H1 (cell line): ENCODE measurements around the gene STRIP2. TPM values are rescaled to one million over a fixed set of nuclear protein-coding genes. Genes with fewer than 3 reads are reported as not detected.

Source experiments
- CTCF ChIA-PET: fragments of 300-600 bp; sonication (Branson Sonifier 250); formaldehyde crosslinking; loops from one replicate; lab custom pipeline; 2021; ENCODE audit not compliant: partially characterized antibody; lab: Charles Lee
- POLR2A ChIA-PET: fragments of 300-600 bp; sonication (Branson Sonifier 250); formaldehyde crosslinking; loops from one replicate; lab custom pipeline; 2021; ENCODE audit warnings: inconsistent platforms; ENCODE audit not compliant: partially characterized antibody; lab: Charles Lee
- DNase-seq, 2 experiments: peaks; one replicate each; pipeline versions ENCODE4 v3.0.0 to v3.0.0-alpha.2; 2010 to 2022; ENCODE audit warnings: low spot score in 2 of 2, low read depth in 1 of 2, mixed read lengths in 1 of 2
- FAIRE-seq: peaks from 2 replicates; lab custom pipeline; 2011; peaks lifted over from hg19 to GRCh38; lab: Jason Lieb, UNC
- H2AFZ ChIP-seq: 2 replicates; pipeline ENCODE4 v1.8.1; 2012; ENCODE audit warnings: low read length, inconsistent platforms
- H2AK5ac ChIP-seq: 2 replicates; pipeline ENCODE4 v1.6.1; 2013; ENCODE audit warnings: low read depth, low read length
- H2BK120ac ChIP-seq: replicated peaks from 2 replicates; pipeline ENCODE3; 2013; ENCODE audit warnings: low read depth, low read length, inconsistent platforms
- H2BK12ac ChIP-seq: 2 replicates; pipeline ENCODE4 v1.6.1; 2013; ENCODE audit warnings: low read depth, low read length
- H2BK15ac ChIP-seq: 2 replicates; pipeline ENCODE4 v1.6.1; 2013; ENCODE audit warnings: low read length
- H2BK20ac ChIP-seq: 2 replicates; pipeline ENCODE4 v1.6.1; 2013; ENCODE audit warnings: low read length
- H2BK5ac ChIP-seq: 2 replicates; pipeline ENCODE4 v1.6.1; 2013; ENCODE audit warnings: low read depth, low read length
- H3K14ac ChIP-seq: 2 replicates; pipeline ENCODE4 v1.6.1; 2013; ENCODE audit warnings: inconsistent platforms; ENCODE audit not compliant: insufficient read length
- H3K18ac ChIP-seq: 2 replicates; pipeline ENCODE4 v1.6.1; 2013; ENCODE audit warnings: low read length; ENCODE audit errors: extremely low read depth
- H3K23ac ChIP-seq: 2 replicates; pipeline ENCODE4 v1.6.1; 2013; ENCODE audit warnings: inconsistent platforms; ENCODE audit not compliant: insufficient read length
- H3K23me2 ChIP-seq: 2 replicates; pipeline ENCODE4 v1.6.1; 2013; ENCODE audit warnings: low read depth, low read length
- H3K27ac ChIP-seq: 2 replicates; pipeline ENCODE4 v1.6.1; 2011; ENCODE audit warnings: low read depth, low read length, inconsistent platforms
- H3K27me3 ChIP-seq, 4 experiments: replicated peaks in 1 of 4; 1 replicate in 1 of 4; 2 replicates in 3 of 4; pipeline versions ENCODE4 v1.6.1 to v1.8.1; 2011 to 2013; ENCODE audit warnings: low read length in 3 of 4, mild to moderate bottlenecking in 3 of 4, inconsistent platforms in 2 of 4, mixed read lengths in 2 of 4, moderate library complexity in 1 of 4; ENCODE audit not compliant: control insufficient read depth in 3 of 4, insufficient read depth in 3 of 4; ENCODE audit errors: extremely low read depth in 1 of 4
- H3K36me3 ChIP-seq, 4 experiments: 2 replicates each; pipeline versions ENCODE4 v1.6.1 to v1.8.1; 2011 to 2013; ENCODE audit warnings: mild to moderate bottlenecking in 4 of 4, low read length in 3 of 4, moderate library complexity in 2 of 4, control low read depth in 1 of 4, inconsistent platforms in 1 of 4; ENCODE audit not compliant: insufficient read depth in 4 of 4, control insufficient read depth in 2 of 4
- H3K4ac ChIP-seq: replicated peaks from 2 replicates; pipeline ENCODE3; 2013; ENCODE audit warnings: low read length, low read depth, mixed read lengths, inconsistent platforms; ENCODE audit not compliant: insufficient read length
- H3K4me1 ChIP-seq, 4 experiments: replicated peaks in 1 of 4; 1 replicate in 1 of 4; 2 replicates in 3 of 4; pipeline versions ENCODE4 v1.6.1 to v1.8.1; 2011 to 2013; ENCODE audit warnings: low read length in 3 of 4, inconsistent platforms in 2 of 4, mixed read lengths in 1 of 4; ENCODE audit not compliant: insufficient read depth in 4 of 4, control insufficient read depth in 3 of 4
- H3K4me2 ChIP-seq, 2 experiments: 2 replicates each; pipeline versions ENCODE4 v1.6.1 to v1.8.1; 2011 to 2013; ENCODE audit warnings: low read depth in 2 of 2, low read length in 2 of 2, control low read depth in 1 of 2, inconsistent platforms in 1 of 2, mild to moderate bottlenecking in 1 of 2; ENCODE audit not compliant: insufficient read depth in 1 of 2
- H3K4me3 ChIP-seq, 4 experiments: fragments of 200-600, 300-600 bp in 1 of 4; sonication (generic), shearing (Covaris generic), sonication (Bioruptor Twin) in 1 of 4; 2 replicates each; pipeline versions ENCODE4 v1.5.1 to v1.8.1; 2011 to 2016; ENCODE audit warnings: low read length in 4 of 4, low read depth in 3 of 4, control low read depth in 2 of 4, inconsistent platforms in 2 of 4, mild to moderate bottlenecking in 2 of 4, mixed read lengths in 1 of 4, moderate library complexity in 1 of 4; ENCODE audit not compliant: insufficient read depth in 2 of 4; ENCODE audit errors: extremely low read depth in 1 of 4
- H3K56ac ChIP-seq: replicated peaks from 2 replicates; pipeline ENCODE3; 2013; ENCODE audit warnings: low read depth, mild to moderate bottlenecking, mixed read lengths, low read length, inconsistent platforms; ENCODE audit not compliant: insufficient read length
- H3K79me1 ChIP-seq: 2 replicates; pipeline ENCODE4 v1.6.1; 2013; ENCODE audit warnings: low read depth, low read length, control low read depth
- H3K79me2 ChIP-seq, 2 experiments: 2 replicates each; pipeline versions ENCODE4 v1.6.1 to v1.8.1; 2012 to 2013; ENCODE audit warnings: low read length in 2 of 2, mild to moderate bottlenecking in 2 of 2, inconsistent platforms in 1 of 2; ENCODE audit not compliant: insufficient read depth in 2 of 2, control insufficient read depth in 1 of 2
- H3K9ac ChIP-seq, 4 experiments: replicated peaks in 1 of 4; 1 replicate in 1 of 4; 2 replicates in 3 of 4; pipeline versions ENCODE4 v1.6.1 to v1.8.1; 2011 to 2013; ENCODE audit warnings: low read depth in 3 of 4, low read length in 3 of 4, control low read depth in 2 of 4, mild to moderate bottlenecking in 2 of 4, moderate library complexity in 2 of 4, inconsistent platforms in 1 of 4; ENCODE audit errors: extremely low read depth in 1 of 4
- H3K9me3 ChIP-seq, 2 experiments: 2 replicates each; pipeline versions ENCODE4 v1.6.1 to v1.8.1; 2012 to 2013; ENCODE audit warnings: mild to moderate bottlenecking in 2 of 2, moderate library complexity in 2 of 2, control low read depth in 1 of 2, inconsistent platforms in 1 of 2, low read depth in 1 of 2, low read length in 1 of 2, mixed read lengths in 1 of 2; ENCODE audit not compliant: insufficient read depth in 2 of 2
- H4K20me1 ChIP-seq, 2 experiments: replicated peaks in 1 of 2; 2 replicates each; pipeline versions ENCODE3 to v1.8.1; 2011 to 2013; ENCODE audit warnings: inconsistent platforms in 2 of 2, low read length in 2 of 2, mild to moderate bottlenecking in 1 of 2; ENCODE audit not compliant: insufficient read depth in 2 of 2, control insufficient read depth in 1 of 2
- H4K5ac ChIP-seq: 2 replicates; pipeline ENCODE4 v1.6.1; 2013; ENCODE audit warnings: low read length, low read depth, mixed read lengths, inconsistent platforms; ENCODE audit not compliant: insufficient read length
- H4K8ac ChIP-seq: 2 replicates; pipeline ENCODE4 v1.8.0; 2013; ENCODE audit warnings: mild to moderate bottlenecking, moderate library complexity, low read length, inconsistent platforms; ENCODE audit not compliant: insufficient read depth; ENCODE audit errors: extremely low read depth
- H4K91ac ChIP-seq: replicated peaks from 2 replicates; pipeline ENCODE3; 2013; ENCODE audit warnings: low read length, mixed read lengths, inconsistent platforms; ENCODE audit not compliant: insufficient read length
- CBX5 ChIP-seq: fragments of 300-800, 300-1000 bp; sonication (generic); IDR thresholded peaks from 2 replicates; pipeline ENCODE4 v1.7.1; 2016; ENCODE audit warnings: antibody characterized with exemption, low read length, low read depth
- GABPA ChIP-seq: IDR thresholded peaks from 2 replicates; pipeline ENCODE4 v1.6.1; 2011; ENCODE audit warnings: mild to moderate bottlenecking, low read length, moderate library complexity, borderline replicate concordance; ENCODE audit not compliant: insufficient read depth
- NRF1 ChIP-seq: IDR thresholded peaks from 2 replicates; pipeline ENCODE4 v1.6.1; 2011; ENCODE audit warnings: mild to moderate bottlenecking, low read depth, low read length, improper control_type of control experiment
- PHF8 ChIP-seq: fragments of 200-600 bp; sonication (generic); conservative IDR thresholded peaks from 2 replicates; pipeline ENCODE4 v1.7.1; 2012; ENCODE audit warnings: low read depth, mild to moderate bottlenecking, inconsistent platforms, low read length, moderate library complexity
- RAD21 ChIP-seq, 2 experiments: IDR thresholded peaks in 1 of 2; conservative IDR thresholded peaks in 1 of 2; 2 replicates each; pipeline ENCODE4 v1.6.1; 2011; ENCODE audit warnings: low read depth in 2 of 2, low read length in 2 of 2, improper control_type of control experiment in 1 of 2, inconsistent platforms in 1 of 2, mild to moderate bottlenecking in 1 of 2, moderate library complexity in 1 of 2
- SAP30 ChIP-seq: fragments of 300-600 bp; sonication (generic); IDR thresholded peaks from 2 replicates; pipeline ENCODE4 v1.7.1; 2012; ENCODE audit warnings: low read length, moderate library complexity, mild to moderate bottlenecking, inconsistent platforms; ENCODE audit not compliant: insufficient read depth, insufficient replicate concordance
- SP2 ChIP-seq: IDR thresholded peaks from 2 replicates; pipeline ENCODE4 v1.6.1; 2012; ENCODE audit warnings: mild to moderate bottlenecking, low read length, inconsistent platforms
- TAF1 ChIP-seq: IDR thresholded peaks from 2 replicates; pipeline ENCODE4 v1.6.1; 2011; ENCODE audit warnings: mild to moderate bottlenecking, low read depth, low read length
- YY1 ChIP-seq: IDR thresholded peaks from 2 replicates; pipeline ENCODE4 v1.6.1; 2011; ENCODE audit warnings: low read depth, mild to moderate bottlenecking, low read length
- WGBS, 2 experiments: shearing (Covaris generic) in 1 of 2; methylation state at CpG; one replicate each; pipeline versions ENCODE4 v1.1.6 to v1.1.7; 2013 to 2015; ENCODE audit warnings: low lambda C conversion rate in 2 of 2, mixed read lengths in 2 of 2, inconsistent platforms in 1 of 2, low coverage in 1 of 2, missing lambda C conversion rate in 1 of 2; ENCODE audit not compliant: insufficient replicate concordance in 2 of 2, insufficient coverage in 1 of 2, insufficient read length in 1 of 2; ENCODE audit errors: extremely low coverage in 1 of 2, missing lambda C conversion rate in 1 of 2; 5-methylcytosine and 5-hydroxymethylcytosine counted together
- polyA plus RNA-seq, 7 experiments: library from polyadenylated mRNA; depleted of rRNA in 3 of 7; stranded (reverse) in 5 of 7; unstranded in 2 of 7; fragments of >200 nt in 5 of 7; fragments of 200-250 nt in 2 of 7; gene quantifications; 1 replicate in 5 of 7; 2 replicates in 1 of 7; 4 replicates in 1 of 7; pipeline versions ENCODE4 v1.2.1 to v1.2.3, GENCODE V29; 2011 to 2013; ENCODE audit warnings: missing spikeins in 2 of 7, mixed read lengths in 2 of 7
- total RNA-seq: library from RNA; stranded (reverse); fragmentation: NEBNext Ultra II Directional; extraction: Animal tissue kit (Norgen Biotek cat#: 25700); gene quantifications from 2 replicates; pipeline ENCODE4 v1.2.1, GENCODE V29; 2021

STRIP2 gene
- total and polyA plus RNA-seq, 2 of the 8 experiments (the other 6 are each of a cell fraction or from before 2014, with no cell fraction given): 5.3 to 8.2 TPM

GRCh38 chr7:129435414-129435829 lies 1.2 kb downstream of the STRIP2 start:
- no peak overlapping the region; the same call in 1 of the 2 replicates for H3K18ac ChIP-seq
- H3K4me2 ChIP-seq: peak overlapping the region; percentile 86 to 91
- H3K79me1 ChIP-seq: no peaks in the 10 kb centered on the region
- peak overlapping the region; percentile 74 to 85 (median 76) for H3K4me3 ChIP-seq
- H3K9me3 ChIP-seq: no peaks in the 10 kb centered on the region
- peaks cover 0 to 4% (median 0%) of the 10 kb centered on the region in 4 experiments; a peak in 1 of 8 replicates for H3K36me3 ChIP-seq
- ChIA-PET CTCF (interaction anchor here (0.7 to 5.3 kb wide), 6 partner anchors 9 to 68 kb away, joined by 3 to 37 read pairs (median 4); no protein-coding TSS in a partner anchor), POLR2A (interaction anchor here (0.6 to 3.9 kb wide), 11 partner anchors 10 to 380 kb away, joined by 3 to 18 read pairs (median 4); partner anchors contain the start of gene AHCYL2)
- H3K23ac ChIP-seq: no peak overlapping the region
- no peak for FAIRE-seq
- H2BK5ac ChIP-seq: no peak overlapping the region
- no peak overlapping the region for H3K56ac ChIP-seq
- peaks cover 0 to 9% (median 3%) of the 10 kb centered on the region in 4 experiments; a peak in 3 of 7 replicates for H3K27me3 ChIP-seq
- no peak overlapping the region for H4K5ac ChIP-seq
- 92% methylated on average over 2 of the region's 2 CpGs; no CpG with 5 or more reads in 1 of the 2 experiments for WGBS, 2 experiments
- H2BK15ac ChIP-seq: no peak overlapping the region
- no peak for TF ChIP-seq YY1
- no peak for TF ChIP-seq CBX5
- TF ChIP-seq TAF1: no peak
- no peak for TF ChIP-seq RAD21 (IDR thresholded peaks at IDR 0.05 in 1 of 2, conservative IDR thresholded peaks at IDR 0.05 in 1 of 2; ENCODE audit: low read depth in 2 of 2, low read length in 2 of 2)
- no peak for TF ChIP-seq NRF1
- TF ChIP-seq PHF8: no peak
- no peak for TF ChIP-seq GABPA
- TF ChIP-seq SP2: no peak
- TF ChIP-seq SAP30: no peak
- TF ChIP-seq, all 59 proteins: peak for 0
- no peak overlapping the region for H3K14ac ChIP-seq
- no peak overlapping the region for H4K91ac ChIP-seq
- H2AFZ ChIP-seq: no peak overlapping the region
- no peak overlapping the region for H3K4ac ChIP-seq
- H3K4me1 ChIP-seq: peaks cover 0 to 4% (median 2%) of the 10 kb centered on the region in 4 experiments; a peak in 3 of 7 replicates
- no peak overlapping the region for H2BK120ac ChIP-seq
- peaks cover 3 to 5% of the 10 kb centered on the region in 2 experiments for H4K20me1 ChIP-seq
- H3K23me2 ChIP-seq: peaks cover 13% of the 10 kb centered on the region
- no peak overlapping the region for H2BK12ac ChIP-seq
- H3K27ac ChIP-seq: no peak overlapping the region
- no peak overlapping the region for H4K8ac ChIP-seq
- peaks cover 0 to 3% of the 10 kb centered on the region in 2 experiments; a peak in 1 of 4 replicates for H3K79me2 ChIP-seq
- no peak for DNase-seq
- H2BK20ac ChIP-seq: no peak overlapping the region
- no peak overlapping the region for H2AK5ac ChIP-seq
- H3K9ac ChIP-seq: peak overlapping the region in 1 of 4 experiments; percentile 22; a peak in 3 of 7 replicates
